ENCODE data around the gene RPL37.
"Not testable (repeated sequence)": the region's sequence is repeated elsewhere in the genome, so short reads cannot be mapped to it uniquely, and the experiment has no call there.

The RPL37 gene

DNA sequence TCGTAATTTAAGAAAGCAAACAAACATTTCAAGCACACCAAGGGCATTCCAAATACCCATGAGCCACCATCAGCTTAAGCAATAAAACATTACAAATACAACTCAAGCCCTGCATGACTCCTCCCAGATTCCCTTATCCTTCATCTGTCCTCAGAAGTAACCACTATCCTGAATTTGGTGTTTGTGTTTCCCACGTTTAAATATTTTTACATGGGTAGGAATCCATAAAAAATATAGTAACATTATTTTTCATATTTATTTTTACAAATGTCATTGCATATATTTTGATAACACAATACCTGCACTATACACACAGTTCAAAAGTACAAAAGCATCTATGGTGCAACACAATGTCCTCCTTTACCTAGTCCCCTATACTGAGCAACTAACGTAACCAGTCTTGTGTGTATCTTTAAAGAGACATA lies 43.3 kb downstream of the RPL37 start:
- Mint-ChIP-seq H3K36me3 (peaks cover 18% of the 10 kb centered on the region), H3K4me3 (no peak overlapping the region), H3K27me3 (no peaks in the 10 kb centered on the region), H3K9me3 (no peaks in the 10 kb centered on the region), H3K27ac (no peak overlapping the region), H3K4me1 (peaks cover 87% of the 10 kb centered on the region)

GRCh38 chr5:40790947-40791593 lies 44.0 kb downstream of the RPL37 start:
- Mint-ChIP-seq H3K4me3 (no peak overlapping the region), H3K27ac (no peak overlapping the region), H3K4me1 (peaks cover 87% of the 10 kb centered on the region), H3K36me3 (peaks cover 21% of the 10 kb centered on the region), H3K9me3 (no peaks in the 10 kb centered on the region), H3K27me3 (no peaks in the 10 kb centered on the region)

GRCh38 chr5:40788941-40789340 lies 46.1 kb downstream of the RPL37 start:
- not testable (repeated sequence) for H3K27me3 Mint-ChIP-seq, H3K4me3 Mint-ChIP-seq, H3K9me3 Mint-ChIP-seq, H3K27ac Mint-ChIP-seq
- Mint-ChIP-seq H3K4me1 (peaks cover 82% of the 10 kb centered on the region), H3K36me3 (peaks cover 13% of the 10 kb centered on the region)

GRCh38 chr5:40787986-40788385 lies 47.0 kb downstream of the RPL37 start:
- peaks cover 12% of the 10 kb centered on the region for H3K36me3 Mint-ChIP-seq
- no peaks in the 10 kb centered on the region for H3K9me3 Mint-ChIP-seq
- no peak overlapping the region for H3K27ac Mint-ChIP-seq
- H3K27me3 Mint-ChIP-seq = no peaks in the 10 kb centered on the region
- H3K4me3 Mint-ChIP-seq = no peak overlapping the region
- H3K4me1 Mint-ChIP-seq = peaks cover 78% of the 10 kb centered on the region

GRCh38 chr5:40786664-40787063 lies 48.4 kb downstream of the RPL37 start:
- H3K36me3 Mint-ChIP-seq = peaks cover 12% of the 10 kb centered on the region
- H3K27me3 Mint-ChIP-seq, H3K9me3 Mint-ChIP-seq, H3K27ac Mint-ChIP-seq, H3K4me3 Mint-ChIP-seq: not testable (repeated sequence)
- H3K4me1 Mint-ChIP-seq = peaks cover 84% of the 10 kb centered on the region

DNA sequence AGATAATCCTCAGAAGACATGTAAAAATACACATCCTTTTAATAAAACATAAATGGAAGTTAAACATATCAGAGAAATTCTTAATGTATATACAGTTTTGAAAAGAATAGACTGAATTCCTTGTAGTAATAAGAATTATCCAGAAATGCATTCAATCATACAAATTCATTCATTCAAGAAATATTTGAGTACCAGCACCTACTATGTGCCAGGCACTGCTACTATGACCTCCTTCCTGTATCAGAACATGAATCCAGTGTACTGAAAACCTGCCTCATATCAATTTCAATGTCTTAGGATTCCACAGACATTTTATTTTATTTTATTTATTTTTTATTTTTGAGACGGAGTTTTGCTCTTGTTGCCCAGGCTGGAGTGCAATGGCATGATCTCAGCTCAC lies 50.1 kb downstream of the RPL37 start:
- Mint-ChIP-seq H3K36me3 (peaks cover 12% of the 10 kb centered on the region), H3K4me3 (no peak overlapping the region), H3K27me3 (no peaks in the 10 kb centered on the region), H3K27ac (no peak overlapping the region), H3K9me3 (no peaks in the 10 kb centered on the region), H3K4me1 (peaks cover 83% of the 10 kb centered on the region)

DNA sequence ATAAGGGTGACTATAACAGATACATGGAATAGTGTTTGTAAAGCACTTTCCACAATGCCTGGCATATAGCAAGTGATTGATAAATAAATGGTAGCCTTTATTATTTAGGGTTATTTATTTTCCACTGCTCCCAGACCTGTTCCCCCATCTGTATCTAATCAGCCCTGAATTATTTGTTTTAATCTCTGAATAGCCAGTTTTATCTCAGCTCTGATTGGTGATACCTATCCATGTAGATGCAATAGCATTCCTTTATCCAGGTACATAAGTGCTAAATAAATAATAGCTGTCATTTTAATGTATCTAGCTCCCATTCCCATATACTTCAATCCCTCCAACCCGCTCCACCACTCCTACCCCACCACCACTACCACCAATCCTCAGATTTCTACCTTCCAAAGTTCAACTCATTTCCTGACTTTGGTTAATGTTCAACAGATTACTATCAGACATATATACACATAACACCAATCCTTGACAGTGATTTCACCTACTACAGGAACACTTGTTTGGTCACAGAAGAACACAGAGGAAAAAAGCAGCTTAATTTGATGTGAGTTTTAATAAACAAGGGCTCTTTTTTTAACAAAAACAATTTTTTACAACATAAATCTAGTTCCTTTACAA lies 50.9 kb downstream of the RPL37 start:
- no peak overlapping the region for H3K4me3 Mint-ChIP-seq
- H3K4me1 Mint-ChIP-seq = peaks cover 83% of the 10 kb centered on the region
- peaks cover 12% of the 10 kb centered on the region for H3K36me3 Mint-ChIP-seq
- peak overlapping the region; percentile 1 for H3K27ac Mint-ChIP-seq
- no peaks in the 10 kb centered on the region for H3K9me3 Mint-ChIP-seq
- H3K27me3 Mint-ChIP-seq = no peaks in the 10 kb centered on the region

DNA sequence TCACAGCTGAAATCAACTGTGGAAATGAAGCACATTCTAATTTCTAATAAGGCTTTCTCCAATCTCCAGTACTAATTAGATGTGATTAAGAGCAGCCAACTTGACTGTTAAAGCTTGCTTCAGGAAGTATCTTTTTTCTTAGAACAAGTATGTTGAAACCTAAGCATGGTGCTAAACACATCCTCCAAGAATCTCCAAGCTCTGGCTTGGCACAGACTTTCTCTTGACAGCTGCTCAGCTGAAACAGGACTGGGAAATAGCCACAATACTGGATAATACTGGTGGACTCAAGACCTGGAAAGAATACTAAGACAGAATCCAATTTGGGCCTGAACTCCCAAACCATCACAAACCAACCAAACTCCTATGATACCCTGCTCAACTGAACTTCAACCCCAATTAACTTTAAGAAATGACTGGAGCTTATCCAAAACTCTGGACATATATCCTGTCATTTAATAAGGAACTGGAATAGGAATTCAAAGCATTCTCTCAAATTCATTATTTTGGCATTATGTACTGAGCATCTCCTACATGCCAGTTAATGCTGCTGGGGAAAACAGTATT lies 53.1 kb downstream of the RPL37 start:
- peaks cover 70% of the 10 kb centered on the region for H3K4me1 Mint-ChIP-seq
- H3K9me3 Mint-ChIP-seq = no peaks in the 10 kb centered on the region
- H3K27ac Mint-ChIP-seq = peak overlapping the region; percentile 41

GRCh38 chr5:40780858-40781257 lies 54.2 kb downstream of the RPL37 start:
- Mint-ChIP-seq H3K4me3 (no peak overlapping the region), H3K9me3 (no peaks in the 10 kb centered on the region), H3K4me1 (peaks cover 70% of the 10 kb centered on the region), H3K27ac (no peak overlapping the region), H3K27me3 (no peaks in the 10 kb centered on the region), H3K36me3 (peaks cover 9% of the 10 kb centered on the region)

More for the DNA sequence above, 53.1 kb downstream of the RPL37 start:
- Mint-ChIP-seq H3K27me3 (no peaks in the 10 kb centered on the region), H3K36me3 (peaks cover 6% of the 10 kb centered on the region), H3K4me3 (no peak overlapping the region)

GRCh38 chr5:40780199-40780598 lies 54.8 kb downstream of the RPL37 start:
- Mint-ChIP-seq H3K4me3 (no peak overlapping the region), H3K36me3 (peaks cover 7% of the 10 kb centered on the region), H3K9me3 (no peaks in the 10 kb centered on the region), H3K27me3 (no peaks in the 10 kb centered on the region), H3K27ac (no peak overlapping the region), H3K4me1 (peaks cover 63% of the 10 kb centered on the region)

GRCh38 chr5:40779561-40779960 lies 55.5 kb downstream of the RPL37 start:
- H3K27ac Mint-ChIP-seq = no peak overlapping the region

GRCh38 chr5:40778133-40778532 lies 56.9 kb downstream of the RPL37 start:
- no peak overlapping the region for H3K4me3 Mint-ChIP-seq
- H3K4me1 Mint-ChIP-seq = peaks cover 48% of the 10 kb centered on the region
- peaks cover 11% of the 10 kb centered on the region for H3K36me3 Mint-ChIP-seq
- no peaks in the 10 kb centered on the region for H3K9me3 Mint-ChIP-seq
- H3K27ac Mint-ChIP-seq = no peak overlapping the region
- H3K27me3 Mint-ChIP-seq = no peaks in the 10 kb centered on the region

More at GRCh38 chr5:40779561-40779960, 55.5 kb downstream of the RPL37 start:
- peaks cover 60% of the 10 kb centered on the region for H3K4me1 Mint-ChIP-seq
- no peak overlapping the region for H3K4me3 Mint-ChIP-seq
- H3K36me3 Mint-ChIP-seq = peaks cover 8% of the 10 kb centered on the region
- no peaks in the 10 kb centered on the region for H3K27me3 Mint-ChIP-seq
- H3K9me3 Mint-ChIP-seq = no peaks in the 10 kb centered on the region

GRCh38 chr5:40776658-40776977 lies 58.4 kb downstream of the RPL37 start:
- Mint-ChIP-seq H3K4me3 (no peak overlapping the region), H3K36me3 (peaks cover 14% of the 10 kb centered on the region), H3K4me1 (peaks cover 34% of the 10 kb centered on the region), H3K9me3 (no peaks in the 10 kb centered on the region), H3K27me3 (no peaks in the 10 kb centered on the region), H3K27ac (no peak overlapping the region)

GRCh38 chr5:40775846-40776657 lies 59.0 kb downstream of the RPL37 start:
- Mint-ChIP-seq H3K9me3 (no peaks in the 10 kb centered on the region), H3K36me3 (peaks cover 14% of the 10 kb centered on the region), H3K4me1 (peaks cover 28% of the 10 kb centered on the region), H3K4me3 (no peak overlapping the region), H3K27me3 (no peaks in the 10 kb centered on the region), H3K27ac (no peak overlapping the region)

All from activated naive CD4-positive, alpha-beta T cell treated with anti-CD3 and anti-CD28 coated beads, Interleukin-2, amount 50 U/mL, for 24 hours (primary cell).